ENCODE measurements around the gene TSHZ2.

- no peak for TF ChIP-seq CTCF (IDR thresholded peaks at IDR 0.05)
- no peak for TF ChIP-seq ELF4 (CRISPR knock-in tag; IDR thresholded peaks at IDR 0.05; ENCODE audit: low read depth)
- no peak for TF ChIP-seq NR2C2 (CRISPR knock-in tag; IDR thresholded peaks at IDR 0.05)
- no peak for TF ChIP-seq ATF2 (CRISPR knock-in tag; IDR thresholded peaks at IDR 0.05; ENCODE audit: borderline replicate concordance, low read depth)
Observed at GRCh38 chr20:53016071-53016470, 43.9 kb downstream of the TSHZ2 start.

Measured in WTC11 (cell line).